Right cardiac atrium (tissue), 5 donors: ENCODE measurements around the gene SLC38A10. TPM values are rescaled to one million over a fixed set of nuclear protein-coding genes. Genes with fewer than 3 reads are reported as not detected.

Experiments used
- ATAC-seq, 2 donors: fragments of 200-7000 bp; cut with Tn5 transposase; one replicate each; pipeline versions ENCODE4 v1.8.0 to v1.9.1; 2020; ENCODE audit warnings: moderate library complexity in 2 of 2, mild to moderate bottlenecking in 1 of 2
- DNase-seq, 3 donors: peaks; one replicate each; pipeline ENCODE4 v3.0.0-alpha.2; 2020
- H3K27ac ChIP-seq: one replicate; pipeline ENCODE4 v1.5.1; 2013; ENCODE audit warnings: mild to moderate bottlenecking, low read length, control low read depth, moderate library complexity
- H3K27me3 ChIP-seq: one replicate; pipeline ENCODE4 v1.6.1; 2013; ENCODE audit not compliant: control insufficient read depth, insufficient read depth
- H3K4me1 ChIP-seq: one replicate; pipeline ENCODE4 v1.6.1; 2013; ENCODE audit warnings: low read length; ENCODE audit not compliant: control insufficient read depth, insufficient read depth
- H3K4me3 ChIP-seq: one replicate; pipeline ENCODE4 v1.5.1; 2013; ENCODE audit warnings: low read length, control low read depth
- H3K9me3 ChIP-seq: one replicate; pipeline ENCODE4 v1.6.1; 2013; ENCODE audit warnings: low read length; ENCODE audit not compliant: control insufficient read depth
- WGBS: extraction: QIAGEN DNeasy Blood & Tissue Kit; methylation state at CpG from one replicate; pipeline ENCODE4 v1.1.7; 2013; 5-methylcytosine and 5-hydroxymethylcytosine counted together
- intact Hi-C, 4 donors: fragments of 100-400 bp; cut with DNase I; formaldehyde crosslinking; loops; one replicate each; pipeline versions ENCODE4 v1.11.0 to v1.14.0; 2022 to 2023
- polyA plus RNA-seq: library from polyadenylated mRNA; stranded (reverse); fragments of 200-250 nt; gene quantifications from one replicate; pipeline ENCODE4 v1.2.3, GENCODE V29; 2013
- total RNA-seq, 4 donors: library from RNA; stranded (reverse); fragmentation: NEBNext Ultra II Directional; extraction: Animal tissue kit (Norgen Biotek cat#: 25700); gene quantifications; one replicate each; pipeline ENCODE4 v1.2.1, GENCODE V29; 2021
- donor health status: healthy with polysubstance abuse.
- donor health status: DM: no; HTN: yes; CAD: no.
- donor health status: DM: no; HTN: no; CAD: no.
- donor health status: DM: no; HTN: yes; CAD: no; lungs with severe emphysema.
- donor health status: DM: yes; HTN: yes; CAD: no.

Gene SLC38A10
- total and polyA plus RNA-seq, 5 donors: 50.8 to 63.9 (median 55.2) TPM

- Histone ChIP-seq H3K9me3 (no peaks in the 10 kb centered on the region), H3K27ac (peak overlapping the region; percentile 11), H3K27me3 (no peaks in the 10 kb centered on the region), H3K4me3 (no peak overlapping the region), H3K4me1 (peaks cover 7% of the 10 kb centered on the region)
- DNase-seq (peak in 2 of 3 donors; percentile 46 to 48), ATAC-seq (no peak)
- 67% methylated on average over 12 of the region's 12 CpGs for WGBS
- intact Hi-C loops: loop anchor here in 1 of 4 donors (5.0 kb wide), 1 partner anchor 100 kb away; no protein-coding TSS in a partner anchor
Observed at GRCh38 chr17:81292450-81292849, 2.7 kb downstream of the SLC38A10 start.

GRCh38 chr17:81291662-81292061 lies 3.4 kb downstream of the SLC38A10 start:
- Histone ChIP-seq H3K4me1 (peaks cover 7% of the 10 kb centered on the region), H3K9me3 (no peaks in the 10 kb centered on the region), H3K27me3 (no peaks in the 10 kb centered on the region), H3K4me3 (no peak overlapping the region), H3K27ac (no peak overlapping the region)
- WGBS: 36% methylated on average over 16 of the region's 16 CpGs
- peak; percentile 63 to 89 (median 86) for DNase-seq
- peak; percentile 46 to 50 for ATAC-seq
- intact Hi-C loops: loop anchor here in 1 of 4 donors (5.0 kb wide), 1 partner anchor 101 kb away; no protein-coding TSS in a partner anchor

- DNase-seq (peak in 1 of 3 donors; percentile 19), ATAC-seq (no peak)
- Histone ChIP-seq H3K4me1 (peaks cover 2% of the 10 kb centered on the region), H3K27me3 (no peaks in the 10 kb centered on the region), H3K4me3 (no peak overlapping the region), H3K27ac (no peak overlapping the region), H3K9me3 (no peaks in the 10 kb centered on the region)
- intact Hi-C loops: loop anchor here in 1 of 4 donors (5.0 kb wide), 1 partner anchor 102 kb away; no protein-coding TSS in a partner anchor
- WGBS: 94% methylated on average over 5 of the region's 5 CpGs
Observed at GRCh38 chr17:81290230-81290629, 4.9 kb downstream of the SLC38A10 start.

GRCh38 chr17:81289627-81290026 lies 5.5 kb downstream of the SLC38A10 start:
- ATAC-seq (no peak), DNase-seq (peak in 2 of 3 donors; percentile 55 to 58)
- H3K4me1 ChIP-seq: peaks cover 2% of the 10 kb centered on the region
- no peaks in the 10 kb centered on the region for H3K27me3 ChIP-seq
- H3K9me3 ChIP-seq: no peaks in the 10 kb centered on the region
- H3K27ac ChIP-seq: no peak overlapping the region
- no peak overlapping the region for H3K4me3 ChIP-seq
- whole genome bisulfite sequencing: 96% methylated on average over 21 of the region's 21 CpGs
- intact Hi-C loops: loop anchor here in 1 of 4 donors (5.0 kb wide), 1 partner anchor 103 kb away; no protein-coding TSS in a partner anchor

- Histone ChIP-seq H3K4me1 (peaks cover 2% of the 10 kb centered on the region), H3K27me3 (no peaks in the 10 kb centered on the region), H3K27ac (no peak overlapping the region), H3K4me3 (no peak overlapping the region), H3K9me3 (no peaks in the 10 kb centered on the region)
- ATAC-seq (no peak), DNase-seq (peak in 2 of 3 donors; percentile 16 to 38)
- intact Hi-C loops: no loop called here
- WGBS: 87% methylated on average over 8 of the region's 8 CpGs
Observed at GRCh38 chr17:81288715-81289114, 6.4 kb downstream of the SLC38A10 start.

- Histone ChIP-seq H3K9me3 (no peaks in the 10 kb centered on the region), H3K27ac (no peak overlapping the region), H3K4me1 (no peaks in the 10 kb centered on the region), H3K4me3 (no peak overlapping the region), H3K27me3 (no peaks in the 10 kb centered on the region)
- DNase-seq (peak in 2 of 3 donors; percentile 49), ATAC-seq (no peak)
- 67% methylated on average over 16 of the region's 16 CpGs for WGBS
- intact Hi-C loops: no loop called here
Observed at GRCh38 chr17:81287741-81288430, 7.2 kb downstream of the SLC38A10 start.

- Histone ChIP-seq H3K9me3 (no peaks in the 10 kb centered on the region), H3K27me3 (no peaks in the 10 kb centered on the region), H3K4me3 (no peak overlapping the region), H3K27ac (no peak overlapping the region), H3K4me1 (no peaks in the 10 kb centered on the region)
- no peak for ATAC-seq
- intact Hi-C loops: no loop called here
- DNase-seq: peak in 2 of 3 donors; percentile 37 to 64
- WGBS: 94% methylated on average over 21 of the region's 21 CpGs
Observed at GRCh38 chr17:81287152-81287551, 8.0 kb downstream of the SLC38A10 start.

- no peak for ATAC-seq
- Histone ChIP-seq H3K4me1 (no peaks in the 10 kb centered on the region), H3K27me3 (no peaks in the 10 kb centered on the region), H3K9me3 (no peaks in the 10 kb centered on the region), H3K4me3 (no peak overlapping the region), H3K27ac (peak overlapping the region; percentile 71)
- DNase-seq: peak in 2 of 3 donors; percentile 45 to 62
- 83% methylated on average over 23 of the region's 23 CpGs for WGBS
- intact Hi-C loops: no loop called here
Observed at GRCh38 chr17:81286491-81287145, 8.5 kb downstream of the SLC38A10 start.

- WGBS: 50% methylated on average over 12 of the region's 12 CpGs
- no peaks in the 10 kb centered on the region for H3K27me3 ChIP-seq
- no peaks in the 10 kb centered on the region for H3K4me1 ChIP-seq
- intact Hi-C loops: no loop called here
- DNase-seq (peak in 1 of 3 donors; percentile 44), ATAC-seq (peak; percentile 3 to 43)
- no peaks in the 10 kb centered on the region for H3K9me3 ChIP-seq
- no peak overlapping the region for H3K4me3 ChIP-seq
- H3K27ac ChIP-seq: peak overlapping the region; percentile 71
Observed at GRCh38 chr17:81285894-81286293, 9.2 kb downstream of the SLC38A10 start.

GRCh38 chr17:81285179-81285878 lies 9.8 kb downstream of the SLC38A10 start:
- H3K9me3 ChIP-seq: no peaks in the 10 kb centered on the region
- peak overlapping the region; percentile 71 for H3K27ac ChIP-seq
- peak overlapping the region; percentile 29 for H3K4me3 ChIP-seq
- no peaks in the 10 kb centered on the region for H3K27me3 ChIP-seq
- DNase-seq: peak; percentile 87 to 94 (median 93)
- peak; percentile 85 to 93 for ATAC-seq
- WGBS: 25% methylated on average over 37 of the region's 37 CpGs
- no peaks in the 10 kb centered on the region for H3K4me1 ChIP-seq
- intact Hi-C loops: no loop called here
